Endothelial cell of umbilical vein (primary cell): ENCODE results near the gene PSMA1. TPM values are rescaled to one million over a fixed set of nuclear protein-coding genes. Genes with fewer than 3 reads are reported as not detected.

Experiments used
- BruUV-seq: library from RNA; stranded (reverse); fragments of 400-500 nt; replicated peaks from 2 replicates; lab custom pipeline; 2021; lab: Mats Ljungman, UMichigan
- CTCF ChIA-PET: fragments of 300-600, 350-600 bp; sonication (Branson Sonifier 250); formaldehyde crosslinking; loops from one replicate; lab custom pipeline; 2021; ENCODE audit warnings: antibody characterized with exemption, inconsistent platforms; lab: Charles Lee
- POLR2A ChIA-PET: fragments of 300-600, 350-600 bp; sonication (Branson Sonifier 250); formaldehyde crosslinking; loops from one replicate; lab custom pipeline; 2021; ENCODE audit warnings: antibody characterized with exemption, inconsistent platforms; lab: Charles Lee
- DNase-seq: peaks from one replicate; pipeline ENCODE4 v3.0.0-alpha.2; 2011; ENCODE audit warnings: low read depth, low spot score
- FAIRE-seq: peaks from 2 replicates; lab custom pipeline; 2011; peaks lifted over from hg19 to GRCh38; lab: Jason Lieb, UNC
- H2AFZ ChIP-seq: 2 replicates; pipeline ENCODE4 v1.6.0; 2012; ENCODE audit warnings: low read depth, low read length, control low read depth, inconsistent platforms
- H3K27ac ChIP-seq: 2 replicates; pipeline ENCODE4 v1.5.1; 2011; ENCODE audit warnings: low read depth, mild to moderate bottlenecking, control low read depth, low read length, moderate library complexity; ENCODE audit not compliant: insufficient read depth
- H3K27me3 ChIP-seq, 2 experiments: 2 replicates each; pipeline versions ENCODE4 v1.6.0 to v1.6.1; 2011; ENCODE audit warnings: low read length in 2 of 2, mixed read lengths in 1 of 2; ENCODE audit not compliant: control insufficient read depth in 2 of 2, insufficient read depth in 2 of 2
- H3K36me3 ChIP-seq, 2 experiments: 2 replicates in 1 of 2; 3 replicates in 1 of 2; pipeline ENCODE4 v1.5.1; 2011; ENCODE audit warnings: low read length in 2 of 2, mild to moderate bottlenecking in 1 of 2, moderate library complexity in 1 of 2; ENCODE audit not compliant: control insufficient read depth in 2 of 2, insufficient read depth in 2 of 2; ENCODE audit errors: extremely low read depth in 1 of 2
- H3K4me1 ChIP-seq: 3 replicates; pipeline ENCODE4 v1.5.1; 2011; ENCODE audit warnings: mild to moderate bottlenecking, low read length; ENCODE audit not compliant: control insufficient read depth, insufficient read depth; ENCODE audit errors: extremely low read depth
- H3K4me2 ChIP-seq: 2 replicates; pipeline ENCODE4 v1.6.1; 2011; ENCODE audit warnings: low read length, control low read depth, mixed read lengths; ENCODE audit not compliant: insufficient read depth
- H3K4me3 ChIP-seq, 3 experiments: fragments of 200-600 bp in 1 of 3; sonication (generic), shearing (Covaris generic) in 1 of 3; replicated peaks in 1 of 3; 2 replicates each; pipeline ENCODE4 v1.5.1; 2011 to 2016; ENCODE audit warnings: control low read depth in 3 of 3, low read length in 3 of 3, mild to moderate bottlenecking in 2 of 3, inconsistent platforms in 1 of 3, low read depth in 1 of 3, moderate library complexity in 1 of 3; ENCODE audit not compliant: insufficient read depth in 1 of 3
- H3K79me2 ChIP-seq: 2 replicates; pipeline ENCODE4 v1.6.0; 2012; ENCODE audit warnings: low read length, inconsistent platforms; ENCODE audit not compliant: control insufficient read depth, insufficient read depth
- H3K9ac ChIP-seq: replicated peaks from 2 replicates; pipeline ENCODE3; 2011; ENCODE audit warnings: low read length, control low read depth; ENCODE audit not compliant: insufficient read depth; ENCODE audit errors: extremely low read depth
- H3K9me1 ChIP-seq: replicated peaks from 3 replicates; pipeline ENCODE4 v1.6.0; 2011; ENCODE audit warnings: mild to moderate bottlenecking, low read length; ENCODE audit not compliant: control insufficient read depth, insufficient read depth; ENCODE audit errors: extremely low read depth
- H3K9me3 ChIP-seq: replicated peaks from 2 replicates; pipeline ENCODE4 v1.5.1; 2012; ENCODE audit warnings: low read length, inconsistent platforms; ENCODE audit not compliant: control insufficient read depth, insufficient read depth
- H4K20me1 ChIP-seq: replicated peaks from 2 replicates; pipeline ENCODE3; 2011; ENCODE audit warnings: mild to moderate bottlenecking, low read length; ENCODE audit not compliant: control insufficient read depth, insufficient read depth; ENCODE audit errors: extremely low read depth
- EZH2 ChIP-seq: IDR thresholded peaks from 2 replicates; pipeline ENCODE4 v1.6.1; 2012; ENCODE audit warnings: borderline replicate concordance, low read depth, mild to moderate bottlenecking, moderate library complexity, low read length, inconsistent platforms; ENCODE audit not compliant: severe bottlenecking
- FOS ChIP-seq: IDR thresholded peaks from 2 replicates; pipeline ENCODE4 v1.6.1; 2011; ENCODE audit warnings: mild to moderate bottlenecking, low read length, moderate library complexity, borderline replicate concordance; ENCODE audit not compliant: insufficient read depth
- GATA2 ChIP-seq: IDR thresholded peaks from 2 replicates; pipeline ENCODE4 v1.7.0; 2011; ENCODE audit warnings: low read depth, mild to moderate bottlenecking, moderate library complexity, mixed read lengths, low read length; ENCODE audit not compliant: insufficient read length, insufficient read depth
- JUN ChIP-seq: IDR thresholded peaks from 2 replicates; pipeline ENCODE4 v1.6.1; 2011; ENCODE audit warnings: borderline replicate concordance, low read depth; ENCODE audit not compliant: insufficient read length, insufficient read depth
- MYC ChIP-seq: IDR thresholded peaks from one replicate; pipeline ENCODE4 v1.6.1; 2011; ENCODE audit warnings: mild to moderate bottlenecking, low read depth, low read length
- POLR2A ChIP-seq: IDR thresholded peaks from 2 replicates; pipeline ENCODE4 v1.6.1; 2012; ENCODE audit warnings: low read depth, mild to moderate bottlenecking, control low read depth, low read length
- POLR2AphosphoS5 ChIP-seq: IDR thresholded peaks from 2 replicates; pipeline ENCODE4 v1.6.1; 2012; ENCODE audit warnings: low read depth, mild to moderate bottlenecking, control low read depth, low read length, moderate library complexity; ENCODE audit not compliant: insufficient read depth
- dilution Hi-C: fragments of 300-500 bp; cut with MboI; formaldehyde crosslinking; loops from one replicate; pipeline ENCODE4 v1.15.0; 2019; ENCODE audit warnings: low sequenced_read_pairs; ENCODE audit not compliant: extremely low pct_ligation_motif_present
- intact Hi-C: fragments of 100-400 bp; cut with micrococcal nuclease; formaldehyde crosslinking; loops from one replicate; pipeline ENCODE4 v1.10.0; 2022
- polyA plus RNA-seq, 4 experiments: library from polyadenylated mRNA; depleted of rRNA in 3 of 4; stranded (reverse) in 3 of 4; unstranded in 1 of 4; fragments of >200 nt; gene quantifications; 2 replicates each; pipeline versions ENCODE4 v1.2.1 to v1.2.3, GENCODE V29; 2011 to 2012; ENCODE audit warnings: missing spikeins in 1 of 4
- total RNA-seq: library from RNA; stranded (reverse); gene quantifications from 2 replicates; pipeline ENCODE4 v1.2.3, GENCODE V29; 2021
- TF ChIP-seq, protein P1 (sequence below): IDR thresholded peaks from 2 replicates; pipeline ENCODE4 v1.6.1; 2011; ENCODE audit not compliant: insufficient read depth, insufficient read length
- TF ChIP-seq, protein P2 (sequence below), 2 donors: IDR thresholded peaks; 1 replicate in 1 of 2; 2 replicates in 1 of 2; pipeline ENCODE4 v1.5.1; 2011; ENCODE audit warnings: low read length in 2 of 2, mild to moderate bottlenecking in 2 of 2, moderate library complexity in 2 of 2, control low read depth in 1 of 2, inconsistent platforms in 1 of 2, low read depth in 1 of 2; ENCODE audit not compliant: insufficient read depth in 1 of 2; ENCODE audit errors: extremely low read depth in 1 of 2

Gene PSMA1
- total and polyA plus RNA-seq, 2 donors (not counting 3 experiments of a cell fraction or from before 2014, with no cell fraction given) = 194 to 220 TPM

DNA sequence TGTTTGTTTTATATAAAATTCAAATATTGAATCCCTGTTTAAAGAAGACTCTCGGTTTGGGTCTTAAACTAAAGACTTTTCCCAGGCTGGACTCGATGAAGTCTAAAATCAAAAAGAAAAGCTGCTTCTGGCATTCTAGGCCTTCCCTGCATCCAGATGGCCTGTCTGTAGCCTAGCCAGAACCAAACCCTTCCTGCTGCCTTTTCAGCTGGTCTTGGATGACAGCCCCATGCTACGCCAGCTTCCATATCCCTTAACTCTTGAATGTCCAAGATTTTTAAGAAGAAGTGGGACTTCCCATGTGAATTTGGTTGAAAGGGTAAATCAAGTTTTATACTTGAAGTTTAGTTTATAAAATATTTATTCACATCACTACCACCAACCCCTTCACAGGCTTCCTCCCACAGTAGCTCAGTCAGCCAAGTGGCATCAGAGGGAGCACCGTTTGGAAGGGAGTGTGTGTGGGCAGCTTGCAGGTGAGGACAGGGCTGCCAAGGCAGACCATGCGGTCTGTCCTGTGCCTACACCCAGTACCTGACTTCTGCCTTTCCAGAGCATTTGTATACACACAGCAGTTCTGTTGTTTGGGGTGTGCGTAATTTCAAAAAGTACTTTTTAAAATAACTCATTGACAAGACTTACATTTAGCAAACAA lies 18.2 kb upstream of the PSMA1 start:
- ChIA-PET CTCF (interaction anchor here (1.2 to 2.6 kb wide), 4 partner anchors 9 to 468 kb away, joined by 3 to 25 read pairs (median 6); no protein-coding TSS in a partner anchor), POLR2A (no interaction called here)
- H3K9ac ChIP-seq = no peak overlapping the region
- H4K20me1 ChIP-seq = no peaks in the 10 kb centered on the region
- BruUV-seq = no TSS peak
- no peak for FAIRE-seq
- no peaks in the 10 kb centered on the region for H3K9me3 ChIP-seq
- no peak overlapping the region for H3K4me3 ChIP-seq
- no peaks in the 10 kb centered on the region for H3K79me2 ChIP-seq
- no peak overlapping the region for H3K4me2 ChIP-seq
- H3K27ac ChIP-seq = no peak overlapping the region
- TF ChIP-seq MYC (no peak), FOS (no peak), GATA2 (no peak), POLR2AphosphoS5 (no peak), POLR2A (no peak), EZH2 (no peak), JUN (no peak)
- TF ChIP-seq, protein P1, sequence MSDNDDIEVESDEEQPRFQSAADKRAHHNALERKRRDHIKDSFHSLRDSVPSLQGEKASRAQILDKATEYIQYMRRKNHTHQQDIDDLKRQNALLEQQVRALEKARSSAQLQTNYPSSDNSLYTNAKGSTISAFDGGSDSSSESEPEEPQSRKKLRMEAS = no peak
- TF ChIP-seq, protein P2, sequence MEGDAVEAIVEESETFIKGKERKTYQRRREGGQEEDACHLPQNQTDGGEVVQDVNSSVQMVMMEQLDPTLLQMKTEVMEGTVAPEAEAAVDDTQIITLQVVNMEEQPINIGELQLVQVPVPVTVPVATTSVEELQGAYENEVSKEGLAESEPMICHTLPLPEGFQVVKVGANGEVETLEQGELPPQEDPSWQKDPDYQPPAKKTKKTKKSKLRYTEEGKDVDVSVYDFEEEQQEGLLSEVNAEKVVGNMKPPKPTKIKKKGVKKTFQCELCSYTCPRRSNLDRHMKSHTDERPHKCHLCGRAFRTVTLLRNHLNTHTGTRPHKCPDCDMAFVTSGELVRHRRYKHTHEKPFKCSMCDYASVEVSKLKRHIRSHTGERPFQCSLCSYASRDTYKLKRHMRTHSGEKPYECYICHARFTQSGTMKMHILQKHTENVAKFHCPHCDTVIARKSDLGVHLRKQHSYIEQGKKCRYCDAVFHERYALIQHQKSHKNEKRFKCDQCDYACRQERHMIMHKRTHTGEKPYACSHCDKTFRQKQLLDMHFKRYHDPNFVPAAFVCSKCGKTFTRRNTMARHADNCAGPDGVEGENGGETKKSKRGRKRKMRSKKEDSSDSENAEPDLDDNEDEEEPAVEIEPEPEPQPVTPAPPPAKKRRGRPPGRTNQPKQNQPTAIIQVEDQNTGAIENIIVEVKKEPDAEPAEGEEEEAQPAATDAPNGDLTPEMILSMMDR (IDR thresholded peaks at IDR 0.05; ENCODE audit: extremely low read depth in 1 of 2, insufficient read depth in 1 of 2, low read depth in 1 of 2, low read length in 2 of 2) = no peak
- H3K9me1 ChIP-seq = no peaks in the 10 kb centered on the region
- no peaks in the 10 kb centered on the region for H3K4me1 ChIP-seq
- no peak overlapping the region for H2AFZ ChIP-seq
- dilution Hi-C loops = no loop called here
- H3K27me3 ChIP-seq = peaks cover 9 to 13% of the 10 kb centered on the region in 2 experiments
- intact Hi-C loops = loop anchor here (5.0 kb wide), 1 partner anchor 539 kb away; no protein-coding TSS in a partner anchor
- no peak for DNase-seq
- no peaks in the 10 kb centered on the region for H3K36me3 ChIP-seq
